ENCODE results near the gene DCHS2.

The DCHS2 gene

GRCh38 chr4:154294652-154295350 is 196.8 kb downstream of the DCHS2 start:
- no peak for DNase-seq (ENCODE audit: low read depth in 2 of 2)
- H3K4me3 ChIP-seq (replicated peaks in 1 of 2; ENCODE audit: low read depth in 2 of 2, low read length in 2 of 2), result no peak overlapping the region
- no peak for TF ChIP-seq CTCF (IDR thresholded peaks at IDR 0.05; ENCODE audit: low read depth, low read length)

- no peak for TF ChIP-seq CTCF (IDR thresholded peaks at IDR 0.05; ENCODE audit: low read depth, low read length)
- no peak for DNase-seq (ENCODE audit: low read depth in 2 of 2)
- H3K4me3 ChIP-seq (replicated peaks in 1 of 2; ENCODE audit: low read depth in 2 of 2, low read length in 2 of 2), result no peak overlapping the region
Observed at GRCh38 chr4:154293427-154293826, 198.2 kb downstream of the DCHS2 start.

GRCh38 chr4:154292589-154292988 is 199.0 kb downstream of the DCHS2 start:
- H3K4me3 ChIP-seq (replicated peaks in 1 of 2; ENCODE audit: low read depth in 2 of 2, low read length in 2 of 2), result no peak overlapping the region
- DNase-seq (ENCODE audit: low read depth in 2 of 2), result no peak
- no peak for TF ChIP-seq CTCF (IDR thresholded peaks at IDR 0.05; ENCODE audit: low read depth, low read length)

- DNase-seq (ENCODE audit: low read depth in 2 of 2), result no peak
- H3K4me3 ChIP-seq (replicated peaks in 1 of 2; ENCODE audit: low read depth in 2 of 2, low read length in 2 of 2), result no peak overlapping the region
- no peak for TF ChIP-seq CTCF (IDR thresholded peaks at IDR 0.05; ENCODE audit: low read depth, low read length)
Observed at GRCh38 chr4:154277172-154277571, 214.4 kb downstream of the DCHS2 start.

GRCh38 chr4:154276496-154276895 is 215.1 kb downstream of the DCHS2 start:
- TF ChIP-seq CTCF (IDR thresholded peaks at IDR 0.05; ENCODE audit: low read depth, low read length), result no peak
- H3K4me3 ChIP-seq (replicated peaks in 1 of 2; ENCODE audit: low read depth in 2 of 2, low read length in 2 of 2), result no peak overlapping the region

GRCh38 chr4:154254999-154255398 is 236.6 kb downstream of the DCHS2 start:
- no peak for TF ChIP-seq CTCF (IDR thresholded peaks at IDR 0.05; ENCODE audit: low read depth, low read length)
- DNase-seq (ENCODE audit: low read depth in 2 of 2), result no peak
- H3K4me3 ChIP-seq (replicated peaks in 1 of 2; ENCODE audit: low read depth in 2 of 2, low read length in 2 of 2), result no peak overlapping the region

More at GRCh38 chr4:154276496-154276895, 215.1 kb downstream of the DCHS2 start:
- no peak for DNase-seq (ENCODE audit: low read depth in 2 of 2)

- no peak for DNase-seq (ENCODE audit: low read depth in 2 of 2)
- H3K4me3 ChIP-seq (replicated peaks in 1 of 2; ENCODE audit: low read depth in 2 of 2, low read length in 2 of 2), result no peak overlapping the region
- TF ChIP-seq CTCF (IDR thresholded peaks at IDR 0.05; ENCODE audit: low read depth, low read length), result no peak
Observed at GRCh38 chr4:154234576-154234975, 257.0 kb downstream of the DCHS2 start.
